Fibroblast of lung (primary cell): Measurements from ENCODE around the gene CSRNP3. TPM values are rescaled to one million over a fixed set of nuclear protein-coding genes. Genes with fewer than 3 reads are reported as not detected.

ENCODE experiments used
- DNase-seq, 2 donors: peaks; one replicate each; pipeline versions ENCODE4 v3.0.0 to v3.0.0-alpha.2; 2010; ENCODE audit warnings: low read depth in 2 of 2
- H2AFZ ChIP-seq: 2 replicates; pipeline ENCODE4 v1.5.1; 2012; ENCODE audit warnings: low read length, control low read depth, inconsistent platforms
- H3K27ac ChIP-seq: 2 replicates; pipeline ENCODE4 v1.5.1; 2011; ENCODE audit warnings: low read length, control low read depth; ENCODE audit not compliant: insufficient read depth
- H3K27me3 ChIP-seq: 2 replicates; pipeline ENCODE4 v1.5.1; 2011; ENCODE audit warnings: mild to moderate bottlenecking, low read length; ENCODE audit not compliant: control insufficient read depth, insufficient read depth
- H3K36me3 ChIP-seq: 2 replicates; pipeline ENCODE4 v1.5.1; 2011; ENCODE audit warnings: low read length; ENCODE audit not compliant: control insufficient read depth, insufficient read depth
- H3K4me1 ChIP-seq: 2 replicates; pipeline ENCODE4 v1.5.1; 2011; ENCODE audit warnings: low read length; ENCODE audit not compliant: control insufficient read depth, insufficient read depth; ENCODE audit errors: extremely low read depth
- H3K4me2 ChIP-seq: 2 replicates; pipeline ENCODE4 v1.5.1; 2011; ENCODE audit warnings: low read length, control low read depth; ENCODE audit not compliant: insufficient read depth; ENCODE audit errors: extremely low read depth
- H3K4me3 ChIP-seq, 4 experiments: fragments of 200-600 bp in 1 of 4; sonication (generic) in 1 of 4; replicated peaks in 1 of 4; 2 replicates each; pipeline ENCODE4 v1.5.1; 2011 to 2016; ENCODE audit warnings: low read length in 4 of 4, low read depth in 3 of 4, mild to moderate bottlenecking in 3 of 4, control low read depth in 2 of 4, inconsistent platforms in 1 of 4, mixed read lengths in 1 of 4; ENCODE audit not compliant: insufficient read depth in 1 of 4; ENCODE audit errors: control extremely low read depth in 1 of 4
- H3K79me2 ChIP-seq: 2 replicates; pipeline ENCODE4 v1.5.1; 2012; ENCODE audit warnings: mild to moderate bottlenecking, low read length, inconsistent platforms; ENCODE audit not compliant: control insufficient read depth, insufficient read depth
- H3K9ac ChIP-seq: 2 replicates; pipeline ENCODE4 v1.5.1; 2011; ENCODE audit warnings: mild to moderate bottlenecking, low read length, control low read depth; ENCODE audit not compliant: insufficient read depth
- H3K9me3 ChIP-seq: 2 replicates; pipeline ENCODE4 v1.5.1; 2012; ENCODE audit warnings: low read depth, low read length; ENCODE audit not compliant: control insufficient read depth, insufficient read depth
- H4K20me1 ChIP-seq: 2 replicates; pipeline ENCODE4 v1.5.1; 2011; ENCODE audit warnings: low read length; ENCODE audit not compliant: control insufficient read depth, insufficient read depth; ENCODE audit errors: extremely low read depth
- EZH2 ChIP-seq: IDR thresholded peaks from 2 replicates; pipeline ENCODE4 v1.5.1; 2012; ENCODE audit warnings: low read length, control low read depth, mild to moderate bottlenecking; ENCODE audit errors: missing control alignments
- polyA plus RNA-seq, 2 donors: library from polyadenylated mRNA; depleted of rRNA in 1 of 2; stranded (reverse) in 1 of 2; unstranded in 1 of 2; fragments of >200 nt; gene quantifications; 2 replicates each; pipeline ENCODE4 v1.2.1, GENCODE V29; 2011 to 2012; ENCODE audit warnings: missing spikeins in 1 of 2
- total RNA-seq: library from RNA; depleted of rRNA; stranded (reverse); fragments of >200 nt; gene quantifications from 2 replicates; pipeline ENCODE4 v1.2.1, GENCODE V29; 2014
- TF ChIP-seq, protein P1 (sequence below), 2 donors: IDR thresholded peaks in 1 of 2; conservative IDR thresholded peaks in 1 of 2; 1 replicate in 1 of 2; 2 replicates in 1 of 2; pipeline ENCODE4 v1.5.1; 2011 to 2012; ENCODE audit warnings: low read length in 2 of 2, control low read depth in 1 of 2, inconsistent platforms in 1 of 2, low read depth in 1 of 2, mild to moderate bottlenecking in 1 of 2

CSRNP3 gene
- total and polyA plus RNA-seq, 2 donors (not counting 1 experiment from before 2014, with no cell fraction given), result 0.66 to 1.1 TPM

DNA sequence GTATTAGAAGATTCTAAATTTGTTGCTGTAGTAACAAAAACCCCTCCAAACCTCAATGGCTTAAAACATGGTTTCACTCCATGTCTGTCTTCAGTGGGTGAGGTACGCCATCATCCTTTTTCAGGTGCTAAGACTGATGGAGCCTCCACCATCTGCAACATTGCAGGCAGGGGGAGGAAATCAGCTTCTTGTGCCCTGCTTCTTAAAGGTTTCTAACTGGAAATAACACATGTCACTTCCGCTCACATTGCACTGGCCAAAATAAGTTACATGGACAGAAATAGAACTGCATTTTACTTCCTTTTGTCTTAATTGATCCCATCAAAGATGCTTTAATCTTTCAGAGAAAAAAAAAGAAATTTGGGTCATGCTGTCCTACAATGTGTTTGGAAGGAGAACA, 230.4 kb downstream of the CSRNP3 start:
- Histone ChIP-seq H2AFZ (no peak overlapping the region), H3K36me3 (no peaks in the 10 kb centered on the region), H4K20me1 (no peaks in the 10 kb centered on the region), H3K79me2 (no peaks in the 10 kb centered on the region), H3K4me1 (no peaks in the 10 kb centered on the region), H3K27ac (no peak overlapping the region), H3K27me3 (no peaks in the 10 kb centered on the region), H3K9me3 (no peaks in the 10 kb centered on the region), H3K4me3 (no peak overlapping the region), H3K9ac (no peak overlapping the region), H3K4me2 (no peak overlapping the region)
- DNase-seq, result no peak
- no peak for TF ChIP-seq EZH2
- TF ChIP-seq, protein P1, sequence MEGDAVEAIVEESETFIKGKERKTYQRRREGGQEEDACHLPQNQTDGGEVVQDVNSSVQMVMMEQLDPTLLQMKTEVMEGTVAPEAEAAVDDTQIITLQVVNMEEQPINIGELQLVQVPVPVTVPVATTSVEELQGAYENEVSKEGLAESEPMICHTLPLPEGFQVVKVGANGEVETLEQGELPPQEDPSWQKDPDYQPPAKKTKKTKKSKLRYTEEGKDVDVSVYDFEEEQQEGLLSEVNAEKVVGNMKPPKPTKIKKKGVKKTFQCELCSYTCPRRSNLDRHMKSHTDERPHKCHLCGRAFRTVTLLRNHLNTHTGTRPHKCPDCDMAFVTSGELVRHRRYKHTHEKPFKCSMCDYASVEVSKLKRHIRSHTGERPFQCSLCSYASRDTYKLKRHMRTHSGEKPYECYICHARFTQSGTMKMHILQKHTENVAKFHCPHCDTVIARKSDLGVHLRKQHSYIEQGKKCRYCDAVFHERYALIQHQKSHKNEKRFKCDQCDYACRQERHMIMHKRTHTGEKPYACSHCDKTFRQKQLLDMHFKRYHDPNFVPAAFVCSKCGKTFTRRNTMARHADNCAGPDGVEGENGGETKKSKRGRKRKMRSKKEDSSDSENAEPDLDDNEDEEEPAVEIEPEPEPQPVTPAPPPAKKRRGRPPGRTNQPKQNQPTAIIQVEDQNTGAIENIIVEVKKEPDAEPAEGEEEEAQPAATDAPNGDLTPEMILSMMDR (conservative IDR thresholded peaks at IDR 0.05 in 1 of 2, IDR thresholded peaks at IDR 0.05 in 1 of 2; ENCODE audit: low read depth in 1 of 2, low read length in 2 of 2), result no peak

DNA sequence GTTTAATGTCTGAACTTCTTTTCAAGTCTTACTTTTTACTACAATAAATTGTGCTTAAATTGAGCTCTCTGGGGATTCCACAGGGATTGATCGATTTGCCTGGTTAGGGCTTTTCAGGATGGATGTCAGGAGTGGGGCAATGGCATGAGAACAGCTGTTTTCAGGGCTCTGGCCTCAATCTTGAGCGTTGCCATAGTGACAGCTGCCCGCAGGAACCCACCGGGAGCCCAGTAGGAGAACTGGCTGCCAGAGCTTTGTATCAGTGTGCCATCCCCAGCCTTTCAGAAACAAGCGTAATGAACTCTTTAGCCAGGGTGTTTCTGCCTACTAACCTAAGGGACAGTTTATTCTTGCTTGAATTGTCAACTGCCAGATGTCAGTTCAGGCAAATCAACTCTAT, 231.0 kb downstream of the CSRNP3 start:
- Histone ChIP-seq H3K27me3 (no peaks in the 10 kb centered on the region), H3K4me2 (no peak overlapping the region), H3K9ac (no peak overlapping the region), H3K4me1 (no peaks in the 10 kb centered on the region), H4K20me1 (no peaks in the 10 kb centered on the region), H3K27ac (no peak overlapping the region), H3K79me2 (no peaks in the 10 kb centered on the region), H3K4me3 (no peak overlapping the region), H3K36me3 (no peaks in the 10 kb centered on the region), H3K9me3 (no peaks in the 10 kb centered on the region), H2AFZ (no peak overlapping the region)
- TF ChIP-seq, protein P1 (conservative IDR thresholded peaks at IDR 0.05 in 1 of 2, IDR thresholded peaks at IDR 0.05 in 1 of 2; ENCODE audit: low read depth in 1 of 2, low read length in 2 of 2), result no peak
- no peak for TF ChIP-seq EZH2
- DNase-seq, result no peak

DNA sequence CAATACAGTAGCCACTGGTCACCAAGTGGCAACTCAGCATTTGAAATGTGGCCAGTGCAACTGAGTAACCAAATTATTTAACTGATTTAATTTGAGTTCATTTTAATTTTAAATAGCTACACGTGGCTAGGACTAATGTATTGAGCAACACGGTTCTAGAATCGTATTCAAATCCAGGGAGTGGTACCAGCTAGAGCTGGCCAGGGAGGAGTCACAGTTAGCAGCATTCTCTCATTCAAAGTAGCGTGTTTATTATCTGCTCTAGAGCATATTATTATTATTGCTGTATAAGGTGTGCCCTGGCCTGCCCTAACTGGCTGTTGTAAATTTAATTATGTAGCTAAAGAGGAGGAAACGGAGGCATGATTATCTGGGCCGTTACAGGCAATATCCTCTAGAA, 231.6 kb downstream of the CSRNP3 start:
- H3K27me3 ChIP-seq, result no peaks in the 10 kb centered on the region
- H3K36me3 ChIP-seq, result no peaks in the 10 kb centered on the region
- no peak for TF ChIP-seq EZH2
- TF ChIP-seq, protein P1 (conservative IDR thresholded peaks at IDR 0.05 in 1 of 2, IDR thresholded peaks at IDR 0.05 in 1 of 2; ENCODE audit: low read depth in 1 of 2, low read length in 2 of 2), result no peak
- H4K20me1 ChIP-seq, result no peaks in the 10 kb centered on the region
- H3K4me1 ChIP-seq, result no peaks in the 10 kb centered on the region
- no peak overlapping the region for H3K9ac ChIP-seq
- H3K79me2 ChIP-seq, result no peaks in the 10 kb centered on the region
- DNase-seq, result no peak
- H2AFZ ChIP-seq, result no peak overlapping the region
- H3K9me3 ChIP-seq, result no peaks in the 10 kb centered on the region
- no peak overlapping the region for H3K4me2 ChIP-seq
- H3K27ac ChIP-seq, result no peak overlapping the region
- no peak overlapping the region for H3K4me3 ChIP-seq
